GM12865 (cell line): ENCODE results near the gene CYP26B1.
"Not testable (repeated sequence)": the region's sequence is repeated elsewhere in the genome, so short reads cannot be mapped to it uniquely, and the experiment has no call there.

ENCODE experiments used
- DNase-seq: peaks from one replicate; pipeline ENCODE4 v3.0.0; 2010; ENCODE audit warnings: low read depth
- H3K4me3 ChIP-seq: 2 replicates; pipeline ENCODE4 v1.5.1; 2011; ENCODE audit warnings: mild to moderate bottlenecking, low read depth, low read length, control low read depth
- TF ChIP-seq, protein P1 (sequence below): IDR thresholded peaks from 2 replicates; pipeline ENCODE4 v1.5.1; 2011; ENCODE audit warnings: low read length, control low read depth, low read depth, inconsistent platforms; ENCODE audit not compliant: insufficient read depth; ENCODE audit errors: missing control alignments

CYP26B1 gene

DNA sequence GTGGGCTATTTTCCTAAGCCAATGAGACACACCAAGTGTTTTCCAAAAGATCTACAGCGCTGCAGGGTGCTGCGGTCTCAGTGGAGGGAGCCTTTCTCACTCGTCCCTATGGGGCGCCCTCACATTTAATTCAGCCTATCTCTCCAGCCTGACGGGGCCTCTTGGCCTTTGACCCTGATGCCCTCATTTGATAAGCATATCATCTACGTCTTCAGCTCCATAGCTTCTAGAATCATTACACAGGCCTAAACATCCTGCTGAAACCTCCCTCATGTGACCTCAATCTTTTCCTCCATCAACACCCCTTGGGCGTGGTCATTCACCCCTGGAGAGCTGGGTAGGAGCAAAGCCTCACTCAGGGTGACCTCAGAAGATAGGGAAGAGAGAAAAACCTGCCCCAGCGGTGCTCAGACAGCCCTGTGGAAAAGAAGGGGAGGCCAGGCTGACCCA, 57.4 kb downstream of the CYP26B1 start:
- no peak for DNase-seq
- H3K4me3 ChIP-seq = no peak overlapping the region
- TF ChIP-seq, protein P1, sequence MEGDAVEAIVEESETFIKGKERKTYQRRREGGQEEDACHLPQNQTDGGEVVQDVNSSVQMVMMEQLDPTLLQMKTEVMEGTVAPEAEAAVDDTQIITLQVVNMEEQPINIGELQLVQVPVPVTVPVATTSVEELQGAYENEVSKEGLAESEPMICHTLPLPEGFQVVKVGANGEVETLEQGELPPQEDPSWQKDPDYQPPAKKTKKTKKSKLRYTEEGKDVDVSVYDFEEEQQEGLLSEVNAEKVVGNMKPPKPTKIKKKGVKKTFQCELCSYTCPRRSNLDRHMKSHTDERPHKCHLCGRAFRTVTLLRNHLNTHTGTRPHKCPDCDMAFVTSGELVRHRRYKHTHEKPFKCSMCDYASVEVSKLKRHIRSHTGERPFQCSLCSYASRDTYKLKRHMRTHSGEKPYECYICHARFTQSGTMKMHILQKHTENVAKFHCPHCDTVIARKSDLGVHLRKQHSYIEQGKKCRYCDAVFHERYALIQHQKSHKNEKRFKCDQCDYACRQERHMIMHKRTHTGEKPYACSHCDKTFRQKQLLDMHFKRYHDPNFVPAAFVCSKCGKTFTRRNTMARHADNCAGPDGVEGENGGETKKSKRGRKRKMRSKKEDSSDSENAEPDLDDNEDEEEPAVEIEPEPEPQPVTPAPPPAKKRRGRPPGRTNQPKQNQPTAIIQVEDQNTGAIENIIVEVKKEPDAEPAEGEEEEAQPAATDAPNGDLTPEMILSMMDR = no peak

DNA sequence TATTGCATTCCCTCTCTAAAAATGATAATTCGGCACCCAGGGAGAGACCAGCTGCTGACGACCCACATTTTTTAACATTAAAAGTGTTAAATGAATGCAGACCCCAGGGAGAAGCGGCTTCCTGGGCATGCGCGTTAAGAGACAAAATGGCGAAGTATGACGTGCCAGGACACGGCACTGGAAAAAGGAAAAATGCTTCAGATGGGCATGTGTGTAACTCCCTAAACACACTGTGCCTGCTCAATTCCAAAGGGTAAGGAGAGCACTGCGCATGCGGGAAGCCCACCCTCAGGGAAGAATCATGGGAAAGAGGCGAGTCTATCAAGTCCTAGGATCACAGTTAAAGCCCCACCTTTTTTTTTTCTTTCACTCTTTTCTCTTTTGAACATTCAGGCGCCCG, 58.1 kb downstream of the CYP26B1 start:
- no peak for DNase-seq
- TF ChIP-seq, protein P1 = no peak
- H3K4me3 ChIP-seq = no peak overlapping the region

DNA sequence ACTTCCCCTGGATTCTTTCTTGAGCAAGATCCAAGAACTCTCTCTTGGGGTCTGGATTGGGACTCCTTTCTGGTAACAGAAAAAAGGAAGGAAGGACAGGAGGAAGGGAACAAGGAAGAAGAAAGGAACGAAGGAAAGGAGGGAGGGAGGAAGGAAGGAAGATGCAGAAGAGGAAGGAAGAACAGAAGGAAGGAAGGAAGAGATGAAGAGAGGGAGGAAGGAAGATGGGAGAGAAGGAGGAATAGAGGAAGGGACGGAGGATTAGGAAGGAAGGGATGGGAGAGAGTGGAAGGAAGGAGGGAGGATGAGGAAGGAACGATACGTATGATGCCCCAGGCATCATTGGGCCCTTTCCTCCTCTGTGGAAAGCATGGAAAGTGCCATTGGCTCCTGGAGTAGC, 58.6 kb downstream of the CYP26B1 start:
- no peak overlapping the region for H3K4me3 ChIP-seq
- DNase-seq = no peak
- TF ChIP-seq, protein P1 = no peak

DNA sequence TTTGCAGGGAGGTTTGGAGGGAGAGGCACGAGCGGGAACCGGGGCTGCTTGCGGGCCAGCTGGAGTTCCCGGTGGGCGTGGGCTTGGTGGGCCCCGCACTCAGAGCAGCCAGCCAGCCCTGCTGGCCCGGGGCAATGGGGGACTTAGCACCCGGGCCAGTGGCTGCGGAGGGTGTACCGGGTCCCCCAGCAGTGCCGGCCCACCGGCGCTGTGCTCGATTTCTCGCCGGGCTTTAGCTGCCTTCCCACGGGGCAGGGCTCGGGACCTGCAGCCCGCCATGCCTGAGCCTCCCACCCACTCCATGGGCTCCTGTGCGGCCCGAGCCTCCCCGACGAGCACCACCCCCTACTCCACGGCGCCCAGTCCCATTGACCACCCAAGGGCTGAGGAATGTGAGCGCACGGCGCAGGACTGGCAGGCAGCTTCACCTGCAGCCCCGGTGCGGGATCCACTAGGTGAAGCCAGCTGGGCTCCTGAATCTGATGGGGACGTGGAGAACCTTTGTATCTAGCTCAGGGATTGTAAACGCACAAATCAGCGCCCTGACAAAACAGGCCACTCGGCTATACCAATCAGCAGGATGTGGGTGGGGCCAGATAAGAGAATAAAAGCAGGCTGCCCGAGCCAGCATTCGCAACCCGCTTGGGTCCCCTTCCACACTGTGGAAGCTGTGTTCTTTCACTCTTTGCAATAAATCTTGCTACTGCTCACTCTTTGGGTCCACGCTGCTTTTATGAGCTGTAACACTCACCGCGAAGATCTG, 60.6 kb downstream of the CYP26B1 start:
- H3K4me3 ChIP-seq, DNase-seq: not testable (repeated sequence)

DNA sequence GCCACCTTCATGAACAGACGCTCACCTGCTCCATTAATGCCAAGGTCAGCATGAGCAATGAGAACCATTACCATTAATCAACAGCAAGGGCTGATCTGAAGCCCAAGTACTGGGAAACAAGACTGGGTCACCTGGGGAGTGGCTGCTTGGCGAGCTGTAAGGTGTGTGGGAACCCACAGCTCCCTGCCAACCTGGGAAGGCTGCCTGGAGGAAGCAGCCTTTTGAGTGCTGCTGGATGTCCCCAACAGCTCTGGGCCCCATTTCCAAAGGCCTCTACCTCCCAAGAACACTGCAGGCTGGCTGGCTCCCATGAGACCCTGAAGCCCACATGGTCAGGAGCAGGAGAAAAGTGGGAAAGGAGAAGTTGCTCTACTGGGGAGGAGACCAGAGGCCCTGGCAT, 62.1 kb downstream of the CYP26B1 start:
- no peak for DNase-seq
- no peak overlapping the region for H3K4me3 ChIP-seq
- TF ChIP-seq, protein P1 = no peak

DNA sequence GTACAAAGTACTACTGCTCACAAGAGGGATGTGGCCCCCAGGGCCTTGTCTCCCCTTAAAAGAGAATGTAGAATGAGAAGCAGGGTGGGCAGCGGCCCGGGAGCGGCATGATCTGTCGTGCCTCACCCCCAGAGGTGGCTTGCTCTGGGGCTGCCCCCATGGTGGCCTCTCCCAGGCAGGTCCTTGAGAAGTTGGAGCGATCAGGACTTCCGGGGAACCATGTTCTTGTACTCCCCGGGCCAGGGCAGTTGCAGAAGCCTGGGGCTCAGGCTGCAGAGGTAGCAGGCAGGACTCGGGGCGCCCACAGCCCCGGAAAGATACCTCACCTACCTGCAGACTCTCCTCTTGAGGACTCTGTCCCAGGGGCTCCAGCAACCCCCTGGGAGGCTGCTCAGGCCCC, 62.6 kb downstream of the CYP26B1 start:
- no peak overlapping the region for H3K4me3 ChIP-seq
- TF ChIP-seq, protein P1 = no peak
- DNase-seq = no peak

DNA sequence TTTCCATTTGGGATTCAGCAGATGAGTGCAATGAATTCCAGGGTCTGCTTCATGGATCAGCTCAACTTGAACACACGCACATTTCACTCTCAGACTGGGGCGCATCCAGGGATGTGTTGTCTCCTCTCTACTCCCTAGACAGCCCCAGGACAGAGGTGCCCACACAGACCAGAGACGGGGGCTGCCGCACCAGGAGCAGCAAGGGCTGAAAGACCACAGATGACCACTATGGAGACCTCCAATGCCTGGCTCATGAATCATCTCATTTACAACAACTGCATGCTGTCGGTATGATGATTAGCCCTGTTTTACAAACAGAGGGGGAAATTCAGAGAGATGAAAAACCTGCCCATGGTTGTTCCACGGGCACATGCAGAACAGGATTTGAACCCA, 63.1 kb downstream of the CYP26B1 start:
- DNase-seq = no peak
- TF ChIP-seq, protein P1 = no peak
- no peak overlapping the region for H3K4me3 ChIP-seq
